OCI-LY7 (cell line): ENCODE measurements around the gene RAB3B.

Source experiments
- CTCF ChIP-seq: fragments of 200-600 bp; sonication (generic); conservative IDR thresholded peaks from 2 replicates; pipeline ENCODE4 v1.5.1; 2014; ENCODE audit warnings: mild to moderate bottlenecking, antibody characterized with exemption, low read length, moderate library complexity, mixed read lengths
- EZH2phosphoT487 ChIP-seq: fragments of 200-600 bp; sonication (generic); IDR thresholded peaks from 2 replicates; pipeline ENCODE4 v1.6.1; 2018; ENCODE audit warnings: low read depth, borderline replicate concordance, mild to moderate bottlenecking, mixed run types, antibody characterized with exemption, low read length, moderate library complexity, mixed read lengths

- no peak for TF ChIP-seq CTCF
- TF ChIP-seq EZH2phosphoT487: no peak
These were observed 28.5 kb downstream of the RAB3B start for GRCh38 chr1:51961954-51962353.
